ENCODE results near the gene PPM1N.

Gene PPM1N

GRCh38 chr19:45467456-45468158, 30.6 kb upstream of the PPM1N start, which contains the start of gene FOSB:
TSS of gene FOSB (plus strand) at chr19:45467996. CDS start at chr19:45468587, 591 bp downstream.
- no peak for TF ChIP-seq SPI1 (IDR thresholded peaks at IDR 0.05; ENCODE audit: borderline replicate concordance, low read depth)
- TF ChIP-seq POLR2AphosphoS5 (IDR thresholded peaks at IDR 0.05; ENCODE audit: low read depth): peak; percentile 86; the same call in 1 of the 2 replicates
- TF ChIP-seq REST (IDR thresholded peaks at IDR 0.05; ENCODE audit: insufficient replicate concordance, low read depth): peak; percentile 61
- DNase-seq (ENCODE audit: low read depth in 1 of 2, low spot score in 1 of 2): peak in 1 of 2 experiments; percentile 94
- Histone ChIP-seq H3K4me3 (replicated peaks; ENCODE audit: insufficient read depth, low read length) (peak within 1 kb of the TSS; percentile 52), H3K27me3 (ENCODE audit: insufficient read depth, poor library complexity, severe bottlenecking) (no peaks in the 10 kb centered on the region), H3K27ac (replicated peaks) (peak within 1 kb of the TSS; percentile 97)

GRCh38 chr19:45468159-45468651, 30.0 kb upstream of the PPM1N start:
- H3K4me3 ChIP-seq (replicated peaks; ENCODE audit: insufficient read depth, low read length): peak overlapping the region; percentile 52

GRCh38 chr19:45468803-45469131, 29.5 kb upstream of the PPM1N start:
- H3K27ac ChIP-seq (replicated peaks): peak overlapping the region; percentile 97
- peak overlapping the region; percentile 52 for H3K4me3 ChIP-seq (replicated peaks; ENCODE audit: insufficient read depth, low read length)
- DNase-seq (ENCODE audit: low read depth in 1 of 2, low spot score in 1 of 2): peak in 1 of 2 experiments; percentile 72
- TF ChIP-seq REST (IDR thresholded peaks at IDR 0.05; ENCODE audit: insufficient replicate concordance, low read depth): no peak
- TF ChIP-seq GABPA (IDR thresholded peaks at IDR 0.05; ENCODE audit: low read depth): no peak
- TF ChIP-seq SPI1 (IDR thresholded peaks at IDR 0.05; ENCODE audit: borderline replicate concordance, low read depth): no peak
- TF ChIP-seq CTCF (IDR thresholded peaks at IDR 0.05; ENCODE audit: insufficient read depth, low read length): no peak
- TF ChIP-seq POLR2AphosphoS5 (IDR thresholded peaks at IDR 0.05; ENCODE audit: low read depth): no peak; the same call in none of the 2 replicates
- no peaks in the 10 kb centered on the region for H3K27me3 ChIP-seq (ENCODE audit: insufficient read depth, poor library complexity, severe bottlenecking)

More at GRCh38 chr19:45468159-45468651, 30.0 kb upstream of the PPM1N start:
- peak overlapping the region; percentile 97 for H3K27ac ChIP-seq (replicated peaks)
- TF ChIP-seq POLR2AphosphoS5 (IDR thresholded peaks at IDR 0.05; ENCODE audit: low read depth) (no peak; the same call in 1 of the 2 replicates), CTCF (IDR thresholded peaks at IDR 0.05; ENCODE audit: insufficient read depth, low read length) (no peak), REST (IDR thresholded peaks at IDR 0.05; ENCODE audit: insufficient replicate concordance, low read depth) (no peak), SPI1 (IDR thresholded peaks at IDR 0.05; ENCODE audit: borderline replicate concordance, low read depth) (no peak), GABPA (IDR thresholded peaks at IDR 0.05; ENCODE audit: low read depth) (no peak)
- no peaks in the 10 kb centered on the region for H3K27me3 ChIP-seq (ENCODE audit: insufficient read depth, poor library complexity, severe bottlenecking)
- peak in 1 of 2 experiments; percentile 59 for DNase-seq (ENCODE audit: low read depth in 1 of 2, low spot score in 1 of 2)
